WERI-Rb-1 (cell line): ENCODE data around the gene RELCH.

Experiments
- DNase-seq: peaks from one replicate; pipeline ENCODE4 v3.0.0-alpha.2; 2020
- H3K27ac ChIP-seq: fragments of 250-450 bp; sonication (Bioruptor Pico); 2 replicates; pipeline ENCODE4 v1.5.1; 2020; ENCODE audit warnings: mild to moderate bottlenecking, moderate library complexity
- H3K27me3 ChIP-seq: fragments of 250-450 bp; sonication (Bioruptor Pico); 2 replicates; pipeline ENCODE4 v1.5.1; 2021; ENCODE audit warnings: mild to moderate bottlenecking, low read depth, moderate library complexity; ENCODE audit not compliant: insufficient read depth, severe bottlenecking
- H3K36me3 ChIP-seq: fragments of 250-450 bp; sonication (Bioruptor Pico); 2 replicates; pipeline ENCODE4 v1.5.1; 2020; ENCODE audit warnings: mild to moderate bottlenecking, moderate library complexity
- H3K4me3 ChIP-seq: 2 replicates; pipeline ENCODE4 v1.5.1; 2011; ENCODE audit warnings: low read depth, mild to moderate bottlenecking, control low read depth, low read length
- H3K9me3 ChIP-seq: fragments of 250-450 bp; sonication (Bioruptor Pico); 2 replicates; pipeline ENCODE4 v1.5.1; 2021; ENCODE audit warnings: mild to moderate bottlenecking, moderate library complexity; ENCODE audit not compliant: severe bottlenecking
- CTCF ChIP-seq: IDR thresholded peaks from 2 replicates; pipeline ENCODE4 v1.5.1; 2011; ENCODE audit warnings: low read depth, mild to moderate bottlenecking, control low read depth, inconsistent platforms, low read length

Gene RELCH

DNA sequence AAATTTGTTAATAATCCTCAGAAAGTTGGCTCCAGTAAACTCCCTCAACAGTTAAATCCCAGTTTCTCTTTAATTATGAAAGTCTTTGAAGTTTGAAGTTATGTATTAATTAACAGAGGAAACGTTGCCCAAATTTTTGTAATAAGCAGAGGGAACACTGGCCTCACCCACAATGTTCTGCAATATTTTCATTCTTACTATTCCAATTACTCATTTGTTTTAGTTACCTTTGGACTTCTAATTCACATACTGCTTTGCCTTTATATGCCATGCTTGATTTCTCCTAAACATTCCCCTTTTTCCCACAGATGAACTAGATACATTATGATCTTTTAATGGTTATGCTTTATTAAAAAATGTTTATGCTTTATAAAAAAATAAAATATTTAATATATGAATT lies 61.3 kb downstream of the RELCH start:
- no peaks in the 10 kb centered on the region for H3K27me3 ChIP-seq
- no peaks in the 10 kb centered on the region for H3K36me3 ChIP-seq
- no peak overlapping the region for H3K27ac ChIP-seq
- no peak for DNase-seq
- H3K9me3 ChIP-seq: no peaks in the 10 kb centered on the region
- no peak for TF ChIP-seq CTCF
- H3K4me3 ChIP-seq: no peak overlapping the region

DNA sequence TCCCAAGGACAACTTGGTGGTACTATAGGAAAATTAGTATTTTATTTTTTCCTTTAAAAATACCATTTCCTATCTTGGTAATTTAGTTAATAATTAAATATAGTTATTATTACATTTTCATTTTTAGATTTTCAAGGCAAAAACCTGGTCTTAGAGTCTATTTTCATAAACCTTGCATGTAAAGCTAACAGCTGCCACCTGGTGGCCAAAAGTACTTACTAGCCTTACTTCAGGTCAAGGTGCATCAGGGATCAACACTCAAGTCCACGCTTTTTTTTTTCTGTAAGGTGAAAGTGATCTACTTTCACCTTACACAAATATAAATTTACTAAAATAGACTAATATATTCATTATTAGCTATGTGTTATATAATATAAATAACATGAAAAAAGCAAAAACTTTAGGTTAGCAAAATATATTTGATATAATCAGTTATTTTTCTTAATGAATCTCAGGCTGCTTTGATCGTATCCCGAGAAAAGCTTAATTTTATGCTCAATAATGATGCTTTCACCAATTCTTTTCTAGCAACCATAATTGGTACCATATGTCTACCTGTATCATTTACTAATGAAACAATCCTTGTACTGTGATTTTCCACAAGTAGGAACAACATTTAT lies 62.5 kb downstream of the RELCH start:
- Histone ChIP-seq H3K27ac (no peak overlapping the region), H3K27me3 (no peaks in the 10 kb centered on the region), H3K9me3 (no peaks in the 10 kb centered on the region), H3K4me3 (no peak overlapping the region), H3K36me3 (no peaks in the 10 kb centered on the region)
- peak; percentile 69 for TF ChIP-seq CTCF
- DNase-seq: peak; percentile 80

- H3K36me3 ChIP-seq: no peaks in the 10 kb centered on the region; the same call in 1 of the 2 replicates
- no peak overlapping the region for H3K4me3 ChIP-seq
- no peak for DNase-seq
- TF ChIP-seq CTCF: no peak
- H3K27ac ChIP-seq: no peak overlapping the region
- H3K9me3 ChIP-seq: no peaks in the 10 kb centered on the region
- no peaks in the 10 kb centered on the region for H3K27me3 ChIP-seq
Measured at GRCh38 chr18:62250475-62250874, 63.4 kb downstream of the RELCH start.

DNA sequence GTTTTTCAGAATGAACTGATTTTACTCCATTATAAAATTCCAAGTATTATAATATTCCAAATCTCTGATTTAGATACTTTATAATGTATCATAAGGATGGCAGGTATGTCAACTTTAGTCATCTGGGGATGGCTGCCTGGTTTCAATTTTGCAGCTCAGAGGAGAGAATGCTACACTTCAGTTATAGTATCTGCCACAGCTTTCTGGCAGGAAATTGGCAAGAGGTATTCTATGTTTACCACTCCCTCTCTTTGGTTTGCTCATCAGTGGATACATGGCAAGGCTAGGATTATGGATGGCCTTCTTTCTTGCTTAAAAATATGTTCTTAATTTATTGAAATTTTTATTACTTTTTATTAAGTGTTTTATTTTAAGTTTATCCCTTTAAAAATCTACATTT lies 71.0 kb downstream of the RELCH start:
- DNase-seq: no peak
- no peak overlapping the region for H3K27ac ChIP-seq
- no peak for TF ChIP-seq CTCF
- no peak overlapping the region for H3K4me3 ChIP-seq
- H3K27me3 ChIP-seq: no peaks in the 10 kb centered on the region
- H3K36me3 ChIP-seq: peaks cover 45% of the 10 kb centered on the region
- no peaks in the 10 kb centered on the region for H3K9me3 ChIP-seq

GRCh38 chr18:62258616-62259015 lies 71.6 kb downstream of the RELCH start:
- no peak for TF ChIP-seq CTCF
- peaks cover 46% of the 10 kb centered on the region for H3K36me3 ChIP-seq

GRCh38 chr18:62262061-62262460 lies 75.0 kb downstream of the RELCH start:
- Histone ChIP-seq H3K9me3 (no peaks in the 10 kb centered on the region), H3K36me3 (peaks cover 65% of the 10 kb centered on the region), H3K4me3 (no peak overlapping the region), H3K27ac (no peak overlapping the region), H3K27me3 (no peaks in the 10 kb centered on the region)
- TF ChIP-seq CTCF: no peak
- no peak for DNase-seq

More at GRCh38 chr18:62258616-62259015, 71.6 kb downstream of the RELCH start:
- no peak overlapping the region for H3K4me3 ChIP-seq
- no peaks in the 10 kb centered on the region for H3K27me3 ChIP-seq
- no peak for DNase-seq
- no peak overlapping the region for H3K27ac ChIP-seq
- no peaks in the 10 kb centered on the region for H3K9me3 ChIP-seq
